IMR-90 (cell line): ENCODE measurements around the gene PPP1R16B. TPM values are rescaled to one million over a fixed set of nuclear protein-coding genes. Genes with fewer than 3 reads are reported as not detected.

Experiments used
- ATAC-seq: fragments of 200-7000 bp; cut with Tn5 transposase; 2 replicates; pipeline ENCODE4 v1.9.1; 2020; ENCODE audit warnings: low read depth, mild to moderate bottlenecking, moderate library complexity
- BruUV-seq: library from RNA; stranded (reverse); fragments of 400-500 nt; replicated peaks from 2 replicates; lab custom pipeline; 2021; lab: Mats Ljungman, UMichigan
- CTCF ChIA-PET: fragments of 300-600 bp; formaldehyde crosslinking; extraction: SDS; loops from one replicate; lab custom pipeline; 2021; ENCODE audit warnings: antibody characterized with exemption; lab: Yijun Ruan, JAX
- POLR2A ChIA-PET: fragments of 300-600 bp; sonication (Branson Sonifier 250); formaldehyde crosslinking; loops from one replicate; lab custom pipeline; 2022; ENCODE audit warnings: antibody characterized with exemption; ENCODE audit not compliant: unreplicated experiment; lab: Charles Lee
- DNase-seq: peaks from one replicate; pipeline ENCODE4 v3.0.0; 2013
- H2AFZ ChIP-seq: replicated peaks from 2 replicates; pipeline ENCODE3; 2013; ENCODE audit warnings: low read length, mild to moderate bottlenecking; ENCODE audit not compliant: poor library complexity
- H2AK5ac ChIP-seq: 2 replicates; pipeline ENCODE4 v1.6.1; 2013; ENCODE audit warnings: low read depth, low read length, inconsistent platforms
- H2AK9ac ChIP-seq: replicated peaks from 2 replicates; pipeline ENCODE3; 2013; ENCODE audit warnings: mild to moderate bottlenecking, low read depth, low read length, moderate library complexity; ENCODE audit not compliant: poor library complexity
- H2BK120ac ChIP-seq: 2 replicates; pipeline ENCODE4 v1.6.1; 2013; ENCODE audit warnings: low read depth, low read length, inconsistent platforms
- H2BK15ac ChIP-seq: 3 replicates; pipeline ENCODE4 v1.6.1; 2013; ENCODE audit warnings: low read depth, low read length, inconsistent platforms
- H2BK20ac ChIP-seq: 2 replicates; pipeline ENCODE4 v1.6.1; 2013; ENCODE audit warnings: low read depth, mild to moderate bottlenecking, inconsistent platforms, low read length, moderate library complexity
- H2BK5ac ChIP-seq: 2 replicates; pipeline ENCODE4 v1.6.1; 2013; ENCODE audit warnings: mild to moderate bottlenecking, low read depth, low read length, inconsistent platforms; ENCODE audit not compliant: poor library complexity, severe bottlenecking
- H3K14ac ChIP-seq: replicated peaks from 2 replicates; pipeline ENCODE4 v1.6.1; 2013; ENCODE audit warnings: low read depth, low read length, inconsistent platforms
- H3K18ac ChIP-seq: 2 replicates; pipeline ENCODE4 v1.6.1; 2013; ENCODE audit warnings: low read depth, low read length, control low read depth
- H3K23ac ChIP-seq: 2 replicates; pipeline ENCODE4 v1.6.1; 2013; ENCODE audit warnings: low read depth, low read length, inconsistent platforms
- H3K27ac ChIP-seq: 2 replicates; pipeline ENCODE4 v1.5.1; 2013; ENCODE audit warnings: mild to moderate bottlenecking, control low read depth, low read length; ENCODE audit not compliant: insufficient read depth
- H3K27me3 ChIP-seq: 2 replicates; pipeline ENCODE4 v1.6.1; 2013; ENCODE audit warnings: low read length; ENCODE audit not compliant: control insufficient read depth, insufficient read depth
- H3K36me3 ChIP-seq: 2 replicates; pipeline ENCODE4 v1.6.1; 2013; ENCODE audit warnings: low read length, mixed read lengths; ENCODE audit not compliant: control insufficient read depth, insufficient read depth
- H3K4ac ChIP-seq: 2 replicates; pipeline ENCODE4 v1.6.1; 2013; ENCODE audit warnings: low read depth, low read length, inconsistent platforms
- H3K4me1 ChIP-seq: 2 replicates; pipeline ENCODE4 v1.6.1; 2013; ENCODE audit warnings: low read length, mixed read lengths; ENCODE audit not compliant: control insufficient read depth, insufficient read depth
- H3K4me2 ChIP-seq: 2 replicates; pipeline ENCODE4 v1.6.1; 2013; ENCODE audit warnings: low read depth, mild to moderate bottlenecking, control low read depth, low read length, moderate library complexity
- H3K4me3 ChIP-seq: 2 replicates; pipeline ENCODE4 v1.5.1; 2013; ENCODE audit warnings: low read depth, mild to moderate bottlenecking, control low read depth, low read length, moderate library complexity; ENCODE audit not compliant: insufficient read depth
- H3K56ac ChIP-seq: 2 replicates; pipeline ENCODE4 v1.6.1; 2013; ENCODE audit warnings: low read length, inconsistent platforms; ENCODE audit not compliant: insufficient read depth; ENCODE audit errors: extremely low read depth
- H3K79me1 ChIP-seq, 2 experiments: 2 replicates each; pipeline ENCODE4 v1.6.1; 2013; ENCODE audit warnings: low read length in 2 of 2, inconsistent platforms in 1 of 2, low read depth in 1 of 2
- H3K9ac ChIP-seq: 2 replicates; pipeline ENCODE4 v1.6.1; 2013; ENCODE audit warnings: low read depth, low read length, control low read depth
- H3K9me1 ChIP-seq: 2 replicates; pipeline ENCODE4 v1.6.1; 2013; ENCODE audit warnings: low read length, inconsistent platforms; ENCODE audit not compliant: insufficient read depth
- H3K9me3 ChIP-seq: 2 replicates; pipeline ENCODE4 v1.6.1; 2013; ENCODE audit warnings: low read length; ENCODE audit not compliant: control insufficient read depth, insufficient read depth
- H4K20me1 ChIP-seq: 2 replicates; pipeline ENCODE4 v1.6.1; 2013; ENCODE audit warnings: low read length, inconsistent platforms; ENCODE audit not compliant: insufficient read depth
- H4K5ac ChIP-seq: 2 replicates; pipeline ENCODE4 v1.6.1; 2013; ENCODE audit warnings: mild to moderate bottlenecking, low read depth, low read length, control low read depth
- H4K8ac ChIP-seq, 2 experiments: 2 replicates each; pipeline ENCODE4 v1.6.1; 2013; ENCODE audit warnings: low read depth in 2 of 2, low read length in 2 of 2, control low read depth in 1 of 2, inconsistent platforms in 1 of 2
- H4K91ac ChIP-seq: 2 replicates; pipeline ENCODE4 v1.6.1; 2013; ENCODE audit warnings: low read depth, low read length, inconsistent platforms; ENCODE audit not compliant: insufficient read depth
- BHLHE40 ChIP-seq: fragments of 150-350 bp; IDR thresholded peaks from 2 replicates; pipeline ENCODE4 v1.6.1; 2016; ENCODE audit warnings: mild to moderate bottlenecking, low read depth, low read length
- CEBPB ChIP-seq: IDR thresholded peaks from 2 replicates; pipeline ENCODE4 v1.6.1; 2012; ENCODE audit warnings: low read depth, low read length, improper control_type of control experiment
- CHD1 ChIP-seq: IDR thresholded peaks from 2 replicates; pipeline ENCODE4 v1.6.1; 2012; ENCODE audit warnings: low read depth, low read length, improper control_type of control experiment
- FOS ChIP-seq: fragments of 150-350 bp; IDR thresholded peaks from 2 replicates; pipeline ENCODE4 v1.6.1; 2016; ENCODE audit warnings: low read depth, low read length
- MAFK ChIP-seq: IDR thresholded peaks from 2 replicates; pipeline ENCODE4 v1.6.1; 2012; ENCODE audit warnings: low read depth, low read length, improper control_type of control experiment
- MAZ ChIP-seq: IDR thresholded peaks from 2 replicates; pipeline ENCODE4 v1.6.1; 2012; ENCODE audit warnings: low read depth, mild to moderate bottlenecking, low read length, improper control_type of control experiment, moderate library complexity, borderline replicate concordance
- MXI1 ChIP-seq: IDR thresholded peaks from 2 replicates; pipeline ENCODE4 v1.6.1; 2012; ENCODE audit warnings: low read depth, mild to moderate bottlenecking, low read length, moderate library complexity, borderline replicate concordance
- NFE2L2 ChIP-seq: fragments of 150-350 bp; IDR thresholded peaks from 2 replicates; pipeline ENCODE4 v1.6.1; 2016; ENCODE audit warnings: low read depth, mild to moderate bottlenecking, low read length
- RAD21 ChIP-seq: IDR thresholded peaks from 2 replicates; pipeline ENCODE4 v1.6.1; 2012; ENCODE audit warnings: low read length, improper control_type of control experiment
- RCOR1 ChIP-seq: IDR thresholded peaks from 2 replicates; pipeline ENCODE4 v1.6.1; 2012; ENCODE audit warnings: mild to moderate bottlenecking, low read length, improper control_type of control experiment; ENCODE audit not compliant: insufficient replicate concordance
- WGBS, 2 experiments: methylation state at CpG; one replicate each; pipeline versions ENCODE4 v1.1.5 to v1.1.7; 2013; ENCODE audit warnings: missing lambda C conversion rate in 2 of 2; ENCODE audit not compliant: insufficient read length in 1 of 2; ENCODE audit errors: extremely low coverage in 2 of 2; 5-methylcytosine and 5-hydroxymethylcytosine counted together
- dilution Hi-C: fragments of 300-500 bp; cut with HindIII; formaldehyde crosslinking; loops from one replicate; pipeline ENCODE4 v1.14.3; 2018; ENCODE audit warnings: low sequenced_read_pairs; ENCODE audit not compliant: unreplicated experiment
- in situ Hi-C: fragments of 300-500 bp; cut with MboI; formaldehyde crosslinking; loops from 3 replicates; pipeline ENCODE4 v1.14.3; 2019; ENCODE audit warnings: low sequenced_read_pairs, inconsistent platforms, mixed read lengths
- intact Hi-C: fragments of 100-400 bp; cut with micrococcal nuclease; formaldehyde crosslinking; loops from 2 replicates; pipeline ENCODE4 v1.10.0; 2022
- polyA plus RNA-seq, 3 experiments: library from polyadenylated mRNA; depleted of rRNA; stranded (reverse); fragments of >200 nt; gene quantifications; 2 replicates each; pipeline ENCODE4 v1.2.3, GENCODE V29; 2012; ENCODE audit warnings: low replicate concordance in 1 of 3
- total RNA-seq: library from RNA; depleted of rRNA; stranded (reverse); fragments of >200 nt; gene quantifications from 2 replicates; pipeline ENCODE4 v1.2.3, GENCODE V29; 2012
- TF ChIP-seq, protein P1 (sequence below): fragments of 150-350 bp; IDR thresholded peaks from 2 replicates; pipeline ENCODE4 v1.6.1; 2017; ENCODE audit warnings: mild to moderate bottlenecking, antibody characterized with exemption, low read length, low read depth

Gene PPP1R16B
- total and polyA plus RNA-seq, 2 of the 4 experiments (the other 2 are of a cell fraction), result not detected

DNA sequence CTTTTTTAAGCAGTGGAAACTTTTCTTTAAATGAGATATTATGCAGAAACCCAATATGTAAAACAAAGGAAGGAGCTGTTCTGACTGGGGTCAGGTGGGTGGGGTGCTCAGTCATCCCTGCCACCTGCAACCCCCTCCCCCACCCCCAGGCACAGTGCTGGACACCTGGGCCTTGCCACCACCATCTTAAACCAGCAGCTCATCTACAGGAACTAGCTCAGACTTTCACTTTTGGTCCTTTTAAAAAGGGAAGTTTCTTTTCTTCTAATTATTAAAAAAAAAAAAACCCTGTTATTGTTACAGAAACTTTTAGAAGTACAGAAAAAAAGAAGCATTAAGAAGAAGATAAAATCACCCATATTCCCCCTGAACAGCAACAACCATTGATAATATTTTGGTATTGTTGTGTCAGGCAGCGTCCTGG lies 37.1 kb downstream of the PPP1R16B start:
- Histone ChIP-seq H3K27ac (no peak overlapping the region), H2BK20ac (no peak overlapping the region), H3K4me1 (no peaks in the 10 kb centered on the region), H3K9me1 (no peaks in the 10 kb centered on the region), H2BK5ac (no peak overlapping the region), H2AK5ac (no peak overlapping the region), H2BK120ac (no peak overlapping the region), H3K56ac (no peak overlapping the region), H4K20me1 (no peaks in the 10 kb centered on the region), H3K18ac (no peak overlapping the region), H3K79me1 (no peaks in the 10 kb centered on the region), H3K9ac (no peak overlapping the region), H4K8ac (no peak overlapping the region), H3K4me2 (no peak overlapping the region), H4K91ac (no peak overlapping the region), H3K14ac (no peak overlapping the region), H3K27me3 (peaks cover 8% of the 10 kb centered on the region), H3K36me3 (no peaks in the 10 kb centered on the region), H2AK9ac (no peak overlapping the region), H3K4ac (no peak overlapping the region), H4K5ac (no peak overlapping the region), H3K9me3 (no peaks in the 10 kb centered on the region), H2BK15ac (no peak overlapping the region), H3K23ac (no peak overlapping the region), H2AFZ (no peak overlapping the region), H3K4me3 (no peak overlapping the region)
- no TSS peak for BruUV-seq
- ChIA-PET CTCF (interaction anchor here (0.7 kb wide), 1 partner anchor 120 kb away, joined by 3 read pairs; the partner anchor contains the start of gene DHX35), POLR2A (no interaction called here)
- TF ChIP-seq RCOR1, result no peak
- TF ChIP-seq, protein P1, sequence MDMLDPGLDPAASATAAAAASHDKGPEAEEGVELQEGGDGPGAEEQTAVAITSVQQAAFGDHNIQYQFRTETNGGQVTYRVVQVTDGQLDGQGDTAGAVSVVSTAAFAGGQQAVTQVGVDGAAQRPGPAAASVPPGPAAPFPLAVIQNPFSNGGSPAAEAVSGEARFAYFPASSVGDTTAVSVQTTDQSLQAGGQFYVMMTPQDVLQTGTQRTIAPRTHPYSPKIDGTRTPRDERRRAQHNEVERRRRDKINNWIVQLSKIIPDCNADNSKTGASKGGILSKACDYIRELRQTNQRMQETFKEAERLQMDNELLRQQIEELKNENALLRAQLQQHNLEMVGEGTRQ, result no peak
- no peak for TF ChIP-seq BHLHE40
- TF ChIP-seq MXI1, result no peak
- no peak for TF ChIP-seq CEBPB
- TF ChIP-seq MAFK, result no peak
- no peak for TF ChIP-seq RAD21
- no peak for TF ChIP-seq NFE2L2
- no peak for TF ChIP-seq FOS
- no peak for TF ChIP-seq MAZ
- no peak for TF ChIP-seq CHD1
- ATAC-seq (no peak), DNase-seq (no peak)
- in situ Hi-C loops (loop anchor here (25.0 kb wide), 1 partner anchor 105 kb away; the partner anchor contains the start of gene ACTR5), intact Hi-C loops (no loop called here), dilution Hi-C loops (no loop called here)
- no CpG with 5 or more reads among the region's 1 CpG for whole genome bisulfite sequencing, 2 experiments
